HG03378 (cell line): ENCODE data around the gene ABHD14A.
A peak's percentile ranks its signal among the peaks of the same experiment; 100 is the strongest.
"Not testable (repeated sequence)": the region's sequence is repeated elsewhere in the genome, so short reads cannot be mapped to it uniquely, and the experiment has no call there.

Experiments used
- ATAC-seq: cut with Tn5 transposase; IDR thresholded peaks from one replicate; pipeline ENCODE4 v1.9.1; 2021; ENCODE audit warnings: mild to moderate bottlenecking, moderate library complexity; ENCODE audit not compliant: unreplicated experiment

Gene ABHD14A

DNA sequence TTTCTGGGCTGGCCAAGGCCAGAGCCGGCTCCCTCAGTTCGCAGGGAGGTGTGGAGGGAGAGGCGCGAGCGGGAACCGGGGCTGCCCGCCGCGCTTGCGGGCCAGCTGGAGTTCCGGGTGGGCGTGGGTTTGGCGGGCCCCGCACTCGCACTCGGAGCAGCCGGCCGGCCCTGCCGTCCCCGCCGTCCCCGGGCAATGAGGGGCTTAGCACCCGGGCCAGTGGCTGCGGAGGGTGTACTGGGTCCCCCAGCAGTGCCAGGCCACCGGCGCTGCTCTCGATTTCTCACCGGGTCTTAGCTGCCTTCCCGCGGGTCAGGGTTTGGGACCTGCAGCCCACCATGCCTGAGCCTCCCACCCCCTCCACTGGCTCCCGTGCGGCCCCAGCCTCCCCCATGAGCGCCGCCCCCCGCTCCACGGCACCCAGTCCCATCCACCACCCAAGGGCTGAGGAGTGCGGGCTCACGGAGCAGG lies 15.7 kb downstream of the ABHD14A start:
- not testable (repeated sequence) for ATAC-seq

- ATAC-seq: no peak
These were observed 17.3 kb downstream of the ABHD14A start for GRCh38 chr3:51992017-51992682.

GRCh38 chr3:51993657-51994056 lies 18.8 kb downstream of the ABHD14A start:
- ATAC-seq: not testable (repeated sequence)

DNA sequence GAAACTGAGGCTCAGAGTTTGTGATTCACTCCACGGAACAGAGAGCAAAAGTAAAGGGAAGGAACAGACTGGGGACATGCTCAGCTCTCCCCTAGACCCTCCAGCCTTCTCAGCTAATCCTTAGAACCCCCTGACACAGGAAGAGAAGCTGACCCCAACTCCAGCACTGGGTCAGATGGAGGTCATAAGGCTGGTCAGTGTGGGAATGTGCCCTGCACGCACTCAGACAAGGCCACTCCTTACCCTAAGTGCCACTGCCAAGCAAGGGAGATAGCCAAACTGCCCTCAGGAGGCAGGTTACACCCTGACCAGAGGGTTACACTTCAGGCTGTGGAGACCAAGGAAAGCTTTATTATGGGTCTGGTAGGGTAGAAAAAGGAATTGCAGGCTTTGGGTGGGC lies 19.7 kb downstream of the ABHD14A start:
- ATAC-seq: no peak

DNA sequence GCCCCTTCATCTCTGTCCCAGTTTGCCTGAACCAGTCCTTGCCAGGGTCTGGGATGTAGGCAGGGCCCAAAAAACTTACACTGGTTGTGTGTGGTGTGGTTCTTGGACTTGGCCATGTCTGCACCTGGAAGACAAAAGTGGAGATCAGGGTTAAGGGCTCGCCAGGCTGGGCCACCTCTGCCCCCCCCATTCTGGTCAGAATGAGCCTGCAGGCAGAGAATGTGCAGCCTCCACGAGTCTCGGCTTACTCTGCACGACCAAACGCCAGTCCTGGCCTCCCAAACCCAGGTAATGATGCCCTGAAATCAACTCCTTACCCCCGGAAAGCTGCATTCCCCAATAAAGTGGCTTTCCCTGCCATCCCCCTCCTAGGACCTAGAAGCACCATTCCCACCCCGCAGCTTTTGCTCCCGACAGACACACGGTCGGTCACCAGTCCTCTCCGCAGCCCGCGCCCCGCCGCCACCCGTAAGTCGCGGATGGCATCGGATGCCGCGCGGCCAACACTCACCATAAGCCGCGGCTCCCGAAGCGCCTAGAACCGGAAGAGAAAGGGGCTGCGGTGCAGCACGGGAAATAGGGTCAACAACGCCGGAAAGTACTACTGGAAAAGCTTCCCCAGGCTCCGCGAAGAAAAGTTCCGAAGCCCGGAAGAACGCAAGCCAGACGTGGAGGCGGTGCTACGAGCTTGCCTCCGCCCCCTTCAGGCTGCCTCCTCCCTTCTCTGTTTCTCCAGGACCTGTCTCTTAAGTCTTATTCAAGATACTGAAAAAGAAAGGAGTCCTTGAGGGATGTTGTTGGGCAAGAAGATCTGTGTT lies 20.7 kb downstream of the ABHD14A start, which contains the start of gene RPL29:
Gene RPL29 (minus strand): TSS at position 550 of the 818 bp plus-strand sequence. CDS start 434 bp downstream, at position 116.
- ATAC-seq: peak; percentile 87

DNA sequence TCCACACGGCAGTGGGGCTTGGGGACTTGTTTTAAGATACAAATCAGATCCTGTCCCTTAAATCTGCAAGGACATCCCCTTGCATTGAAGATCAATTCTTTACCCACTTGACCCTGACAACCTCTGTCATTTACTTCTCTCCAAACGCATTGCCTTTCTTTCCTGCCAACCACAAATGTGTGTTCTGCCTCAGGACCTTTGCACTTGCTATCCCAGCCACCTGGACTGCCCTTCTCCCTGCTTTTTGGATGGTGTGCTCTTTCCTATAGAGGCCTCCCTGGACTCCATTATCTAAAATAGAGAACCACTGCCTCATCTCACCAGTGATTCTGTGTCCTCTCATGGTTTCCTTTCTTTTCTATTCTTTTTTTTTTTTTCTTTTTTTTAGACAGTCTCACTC lies 22.3 kb downstream of the ABHD14A start:
- ATAC-seq: no peak

DNA sequence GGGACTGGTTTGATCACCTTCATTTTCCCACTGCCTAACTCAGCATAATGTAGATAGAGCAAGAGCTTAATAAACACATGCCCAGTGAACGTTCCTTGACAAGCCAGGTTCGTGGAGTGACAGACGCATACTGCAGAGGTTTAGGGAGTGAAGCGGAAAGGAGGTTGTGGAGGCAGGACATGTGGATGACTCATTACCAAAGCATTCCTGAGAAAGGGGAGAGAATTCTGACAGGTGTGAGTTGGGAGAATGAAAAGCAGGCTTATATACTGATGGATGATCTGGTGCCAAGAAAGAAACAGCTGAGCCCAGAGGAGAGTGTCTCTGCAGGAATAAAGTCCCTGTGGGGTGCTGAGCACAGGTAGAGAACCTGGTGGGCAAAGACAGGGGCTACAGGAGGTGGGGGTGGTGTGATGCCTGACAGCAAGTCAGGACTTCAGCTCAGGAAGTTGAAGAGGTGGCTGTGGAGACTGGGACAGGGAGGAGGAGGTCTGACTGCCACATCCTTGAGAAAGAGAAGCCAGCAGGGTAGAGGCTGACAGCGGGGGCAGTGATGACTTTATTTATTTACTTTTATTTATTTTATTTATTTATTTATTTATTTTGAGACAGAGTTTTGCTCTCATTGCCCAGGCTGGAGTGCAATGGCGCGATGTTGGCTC lies 23.2 kb downstream of the ABHD14A start:
- ATAC-seq: no peak

DNA sequence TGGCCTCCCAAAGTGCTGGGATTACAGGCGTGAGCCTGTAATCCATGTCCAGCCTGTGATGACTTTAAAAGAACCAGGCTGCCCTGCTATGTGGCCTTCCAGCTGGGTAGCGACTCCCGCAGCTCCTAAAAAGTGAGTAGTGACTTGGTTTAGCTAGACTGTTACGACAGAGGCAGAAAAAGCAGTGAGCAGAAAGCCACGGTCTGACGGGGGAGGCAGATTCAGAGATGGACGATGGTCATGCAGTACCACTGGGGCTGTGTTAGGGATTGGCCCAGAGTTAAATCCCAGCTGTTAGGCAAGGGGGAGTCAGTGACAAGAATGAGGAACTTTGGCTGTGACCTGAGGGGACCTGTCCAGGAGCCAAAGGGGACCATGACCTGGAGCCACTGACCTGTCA lies 23.9 kb downstream of the ABHD14A start:
- ATAC-seq: no peak

GRCh38 chr3:51999846-52000245 lies 25.0 kb downstream of the ABHD14A start:
- no peak for ATAC-seq

GRCh38 chr3:52001443-52001974 lies 26.6 kb downstream of the ABHD14A start:
- ATAC-seq: no peak

DNA sequence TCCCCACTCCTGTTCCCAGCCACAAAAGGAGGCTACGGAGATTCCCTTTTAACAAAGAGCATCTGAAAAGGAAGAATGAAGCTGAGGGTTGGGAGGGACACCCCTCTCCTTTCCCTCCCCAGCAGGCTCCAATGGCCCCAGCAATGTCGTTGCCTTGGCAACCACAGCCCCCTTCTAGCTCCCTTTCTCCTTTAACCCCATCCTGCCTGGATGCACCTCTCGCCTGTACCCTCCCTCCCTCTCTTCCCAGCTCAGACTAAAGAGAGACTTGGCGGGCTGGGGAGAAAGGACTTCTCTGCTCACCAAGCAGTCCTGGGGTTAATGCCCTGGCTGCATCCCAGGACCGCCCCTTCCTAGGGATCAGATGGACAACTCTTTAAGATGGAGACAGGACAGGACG lies 27.9 kb downstream of the ABHD14A start:
- no peak for ATAC-seq

DNA sequence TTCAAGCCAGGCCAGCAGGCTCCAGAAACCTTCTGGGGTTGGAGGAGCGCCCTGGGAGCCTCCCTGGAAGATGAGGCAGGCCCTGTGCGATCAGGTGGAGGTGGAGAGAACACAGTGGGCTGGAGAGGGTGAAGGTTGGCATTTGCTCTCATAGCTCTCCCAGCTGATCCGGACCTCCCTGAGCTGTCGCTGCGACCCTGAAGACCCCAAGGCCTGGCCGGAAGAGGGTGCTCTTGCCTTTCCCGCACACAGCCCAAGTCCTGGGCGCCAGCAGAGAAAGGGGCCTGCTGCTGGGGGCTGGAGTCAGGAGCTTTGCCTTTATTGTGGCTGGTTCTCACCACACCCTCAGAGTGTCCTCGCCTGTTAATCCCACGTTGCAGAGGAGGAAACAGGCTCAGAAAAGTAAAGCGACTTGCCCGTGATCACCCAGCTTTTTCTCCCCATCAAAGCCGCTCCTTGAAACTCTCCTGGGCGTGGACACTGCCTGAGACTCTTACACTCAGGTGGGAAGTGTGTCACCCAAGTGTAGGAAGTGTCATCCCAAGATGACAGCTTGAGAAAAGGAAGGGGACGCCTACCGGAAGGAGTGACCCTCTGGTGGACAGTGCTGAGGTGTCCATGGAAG lies 29.4 kb downstream of the ABHD14A start:
- no peak for ATAC-seq

DNA sequence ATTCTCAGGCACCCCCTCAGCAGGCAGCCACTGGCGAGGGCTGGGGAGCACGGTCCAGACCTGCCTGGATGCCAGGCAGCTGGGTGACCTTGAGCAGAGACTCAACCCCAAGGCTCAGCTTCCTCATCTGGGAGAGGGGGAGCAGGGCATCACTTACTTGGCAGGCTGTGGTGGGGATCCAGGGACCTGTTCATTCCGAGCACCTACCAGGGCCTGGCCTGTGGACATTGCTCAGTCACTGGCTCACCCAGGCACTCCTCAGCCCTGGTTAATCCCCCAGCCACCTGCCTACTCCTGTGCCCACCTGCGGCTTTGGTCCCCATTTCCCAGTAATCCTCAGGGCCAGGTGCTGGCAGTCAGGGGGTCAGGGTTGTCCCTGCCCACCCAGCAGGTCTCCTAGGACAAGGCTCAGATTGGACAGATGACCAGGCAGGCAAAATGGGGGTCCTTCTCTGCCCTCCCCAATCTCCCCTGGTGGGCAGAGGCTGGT lies 30.1 kb downstream of the ABHD14A start:
- no peak for ATAC-seq

DNA sequence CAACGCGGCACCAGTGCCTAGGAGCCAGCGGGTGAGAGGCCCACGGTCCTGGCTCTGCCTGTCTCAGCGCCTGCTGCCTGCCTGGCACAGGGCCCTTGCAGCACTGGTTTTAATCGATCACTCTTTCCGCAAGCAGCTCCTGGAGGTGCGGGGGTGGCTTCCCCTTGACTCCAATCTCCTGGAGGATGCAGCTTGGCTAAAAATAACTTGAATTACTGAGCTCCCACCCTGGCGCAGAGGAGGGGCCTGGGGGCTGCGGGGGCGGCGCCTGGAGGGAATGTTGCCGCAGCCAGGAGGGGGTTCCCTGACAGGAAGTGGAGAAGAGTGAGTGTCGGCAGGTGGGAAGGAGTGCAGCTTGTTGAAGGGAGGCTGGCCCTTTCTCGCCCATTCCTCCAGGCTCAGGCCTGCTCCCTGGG lies 30.7 kb downstream of the ABHD14A start:
- ATAC-seq: no peak

GRCh38 chr3:52006017-52006819 lies 31.4 kb downstream of the ABHD14A start:
- no peak for ATAC-seq

DNA sequence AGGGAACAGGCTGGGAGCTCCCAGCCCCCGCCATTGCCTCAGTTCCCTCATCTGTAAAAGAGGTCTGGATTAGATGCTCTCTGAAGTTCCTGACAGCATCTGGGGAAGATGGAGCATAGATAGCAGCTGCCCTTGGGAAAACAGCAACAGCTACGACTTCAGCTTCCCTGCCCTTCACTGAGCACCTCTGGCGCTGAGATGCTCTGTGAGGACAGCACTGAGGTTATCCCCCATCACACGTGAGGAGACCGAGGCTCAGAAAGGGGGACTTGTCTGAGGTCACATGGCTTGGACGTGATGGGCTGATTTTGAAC lies 31.9 kb downstream of the ABHD14A start:
- ATAC-seq: no peak

DNA sequence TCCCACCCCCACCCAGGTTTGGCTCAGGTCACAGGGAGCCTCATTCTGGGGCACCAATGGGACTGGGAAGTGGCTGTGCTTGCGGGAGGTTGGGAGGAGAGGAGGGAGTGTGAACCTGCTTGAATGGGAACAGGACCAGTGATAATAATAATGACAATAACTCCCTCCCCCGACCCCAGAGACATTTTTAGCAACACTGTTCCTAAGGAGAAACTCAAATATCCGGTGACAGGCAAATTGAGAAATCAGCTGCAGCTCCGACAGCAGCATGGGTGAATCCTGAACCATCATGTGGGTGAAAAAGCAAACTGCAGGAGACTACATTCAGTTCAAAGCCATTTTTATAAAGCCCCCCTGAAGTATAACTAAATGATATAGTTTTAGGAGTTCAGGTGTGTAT lies 32.4 kb downstream of the ABHD14A start:
- no peak for ATAC-seq

- no peak for ATAC-seq
These were observed 35.6 kb downstream of the ABHD14A start for GRCh38 chr3:52010431-52010830.

- no peak for ATAC-seq
These were observed 37.8 kb downstream of the ABHD14A start for GRCh38 chr3:52012699-52013098.
